ENCODE measurements around the gene CDPF1.

The CDPF1 gene

DNA sequence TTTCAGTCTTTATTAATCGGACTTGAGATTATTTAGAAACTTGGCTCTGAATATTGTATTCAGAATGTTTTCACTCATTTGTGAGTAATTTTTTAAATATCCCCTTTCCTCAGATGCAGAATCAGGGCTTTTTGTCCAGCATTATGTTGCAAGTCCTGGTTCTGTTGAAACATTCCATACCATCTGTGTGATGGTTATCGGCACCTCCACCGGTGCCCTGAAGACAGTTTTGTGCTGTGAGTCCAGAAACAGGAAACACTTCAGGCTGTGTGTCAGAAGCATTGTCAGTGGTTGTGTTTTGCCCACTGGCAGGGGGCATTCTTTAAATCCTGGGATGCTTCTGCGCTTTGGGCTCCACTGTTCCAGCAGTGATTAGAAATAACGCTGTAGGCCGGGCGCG lies 20.4 kb downstream of the CDPF1 start:
- TF ChIP-seq CTCF (conservative IDR thresholded peaks at IDR 0.05) = no peak
- TF ChIP-seq ZFX (IDR thresholded peaks at IDR 0.05) = no peak
- H3K27ac ChIP-seq = no peak overlapping the region

- no peak for TF ChIP-seq ZFX (IDR thresholded peaks at IDR 0.05)
- no peak for TF ChIP-seq CTCF (conservative IDR thresholded peaks at IDR 0.05)
- H3K27ac ChIP-seq = no peak overlapping the region
Observed at GRCh38 chr22:46226577-46226976, 23.5 kb downstream of the CDPF1 start.

DNA sequence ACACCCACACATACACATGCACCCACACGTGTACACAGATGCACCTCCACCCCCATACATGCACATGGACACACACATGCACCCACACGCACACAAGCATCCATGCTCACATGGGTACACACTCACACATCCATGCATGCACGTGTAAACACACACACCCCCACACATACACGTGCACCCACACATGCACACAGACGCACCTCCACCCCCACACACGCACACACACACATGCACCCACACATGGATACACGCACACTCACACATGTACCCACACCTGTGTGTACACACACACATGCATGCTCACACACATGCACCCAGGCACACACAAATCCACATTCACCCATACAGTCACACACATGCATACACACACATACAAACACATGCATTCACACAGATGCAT lies 24.5 kb downstream of the CDPF1 start:
- no peak overlapping the region for H3K27ac ChIP-seq
- TF ChIP-seq CTCF (conservative IDR thresholded peaks at IDR 0.05) (no peak), ZFX (IDR thresholded peaks at IDR 0.05) (no peak)

- no peak overlapping the region for H3K27ac ChIP-seq
- TF ChIP-seq CTCF (conservative IDR thresholded peaks at IDR 0.05) (no peak), ZFX (IDR thresholded peaks at IDR 0.05) (no peak)
Observed at GRCh38 chr22:46224898-46225290, 25.2 kb downstream of the CDPF1 start.

DNA sequence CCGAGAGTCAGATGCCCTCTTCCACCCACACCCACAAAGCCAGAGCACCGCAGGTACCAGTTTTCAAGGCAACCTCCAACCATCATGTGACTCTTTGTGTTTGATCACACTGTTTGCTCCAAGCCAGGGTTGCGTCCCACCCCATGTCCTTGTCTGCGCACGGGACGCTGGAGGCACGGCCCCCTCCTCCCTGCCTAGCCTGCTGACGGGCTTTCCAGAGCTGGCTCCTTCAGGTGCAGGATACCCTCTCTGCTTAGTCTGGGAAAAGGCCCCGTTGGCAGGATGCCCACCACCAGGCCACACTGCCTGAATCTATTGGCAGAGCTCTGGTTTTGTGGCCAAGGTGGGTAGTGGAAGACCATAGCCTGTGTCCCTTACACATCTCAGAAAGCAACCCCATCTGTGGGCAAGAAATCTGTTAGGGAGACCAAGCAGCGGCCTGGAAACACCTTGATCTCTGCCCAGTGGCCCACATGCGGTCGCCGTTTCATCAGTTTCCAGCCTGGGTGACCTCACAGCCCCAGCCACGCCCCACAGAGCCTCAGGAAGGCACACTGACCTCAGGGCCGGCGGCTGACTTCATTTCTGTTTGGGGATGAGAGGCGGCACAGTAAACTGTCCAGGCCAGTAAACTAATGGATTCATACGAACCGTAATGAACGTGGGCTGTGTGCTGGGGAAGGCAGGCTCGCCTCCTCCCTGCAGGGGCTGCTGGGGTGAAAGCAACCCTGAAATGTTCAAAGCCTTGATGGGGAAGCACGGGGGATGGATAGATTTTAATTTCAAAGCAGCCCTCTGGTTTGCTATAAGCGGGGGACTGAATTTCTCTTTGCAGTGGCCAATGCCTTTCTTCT lies 25.8 kb downstream of the CDPF1 start:
- H3K27ac ChIP-seq = no peak overlapping the region
- TF ChIP-seq ZFX (IDR thresholded peaks at IDR 0.05) (no peak), CTCF (conservative IDR thresholded peaks at IDR 0.05) (no peak)

- TF ChIP-seq ZFX (IDR thresholded peaks at IDR 0.05) = no peak
- no peak for TF ChIP-seq CTCF (conservative IDR thresholded peaks at IDR 0.05)
- no peak overlapping the region for H3K27ac ChIP-seq
Observed at GRCh38 chr22:46220921-46221320, 29.2 kb downstream of the CDPF1 start.

DNA sequence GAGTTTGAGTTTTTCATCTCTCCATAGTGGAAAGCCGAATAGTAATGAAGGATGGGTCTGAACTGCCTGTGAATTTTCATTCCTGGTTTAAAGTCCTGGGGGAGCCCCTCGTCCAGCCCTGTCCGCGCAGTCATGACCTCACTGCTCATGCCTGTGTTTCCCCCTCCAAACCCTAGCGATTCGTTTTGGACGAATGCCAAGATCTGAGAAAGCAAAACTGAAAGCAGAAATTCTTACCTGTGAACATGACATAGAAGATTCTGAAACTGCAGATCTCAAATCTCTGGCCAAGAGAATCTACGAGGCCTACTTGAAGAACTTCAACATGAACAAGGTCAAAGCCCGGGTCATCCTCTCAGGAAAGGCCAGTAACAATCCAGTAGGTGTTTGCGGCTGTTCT lies 30.5 kb downstream of the CDPF1 start:
- H3K27ac ChIP-seq = no peak overlapping the region
- TF ChIP-seq CTCF (conservative IDR thresholded peaks at IDR 0.05) = no peak
- no peak for TF ChIP-seq ZFX (IDR thresholded peaks at IDR 0.05)
